Fibroblast of villous mesenchyme (primary cell): Measurements from ENCODE around the gene VWDE. TPM values are rescaled to one million over a fixed set of nuclear protein-coding genes. Genes with fewer than 3 reads are reported as not detected.

Experiments
- DNase-seq: peaks from one replicate; pipeline ENCODE4 v3.0.0-alpha.2; 2010; ENCODE audit warnings: low read depth
- H3K4me3 ChIP-seq: 2 replicates; pipeline ENCODE4 v1.5.1; 2011; ENCODE audit warnings: low read depth, mild to moderate bottlenecking, low read length
- CTCF ChIP-seq: IDR thresholded peaks from 2 replicates; pipeline ENCODE4 v1.5.1; 2012; ENCODE audit warnings: low read depth, mild to moderate bottlenecking, low read length; ENCODE audit not compliant: insufficient read depth
- total RNA-seq: library from RNA; depleted of rRNA; stranded (reverse); fragments of >200 nt; gene quantifications from 2 replicates; pipeline ENCODE4 v1.2.3, GENCODE V29; 2012

The VWDE gene
- total RNA-seq, 1 donor = under 0.01 TPM

- TF ChIP-seq CTCF = no peak
- DNase-seq = no peak
- no peak overlapping the region for H3K4me3 ChIP-seq
Measured at GRCh38 chr7:12305502-12305901, 98.2 kb downstream of the VWDE start.

- TF ChIP-seq CTCF = no peak
- DNase-seq = no peak
- no peak overlapping the region for H3K4me3 ChIP-seq
Measured at GRCh38 chr7:12303495-12303894, 100.2 kb downstream of the VWDE start.

- TF ChIP-seq CTCF = no peak
- H3K4me3 ChIP-seq = no peak overlapping the region
- DNase-seq = no peak
Measured at GRCh38 chr7:12303062-12303461, 100.6 kb downstream of the VWDE start.

- no peak for TF ChIP-seq CTCF
- H3K4me3 ChIP-seq = no peak overlapping the region
- no peak for DNase-seq
Measured at GRCh38 chr7:12300415-12300814, 103.2 kb downstream of the VWDE start.

GRCh38 chr7:12299367-12299766, 104.3 kb downstream of the VWDE start:
- no peak overlapping the region for H3K4me3 ChIP-seq
- TF ChIP-seq CTCF = no peak
- no peak for DNase-seq

- DNase-seq = no peak
- no peak for TF ChIP-seq CTCF
- no peak overlapping the region for H3K4me3 ChIP-seq
Measured at GRCh38 chr7:12297283-12298108, 106.2 kb downstream of the VWDE start.
